Naive thymus-derived CD4-positive, alpha-beta T cell (primary cell): ENCODE results near the gene TCERG1L. TPM values are rescaled to one million over a fixed set of nuclear protein-coding genes. Genes with fewer than 3 reads are reported as not detected.

Source experiments
- ATAC-seq: fragments of 150-1000 bp; cut with Tn5 transposase; 2 replicates; pipeline ENCODE4 v1.10.0; 2021; ENCODE audit warnings: mild to moderate bottlenecking, moderate library complexity
- CTCF ChIA-PET: fragments of 350-600 bp; sonication (Branson Sonifier 250); formaldehyde crosslinking; loops from one replicate; lab custom pipeline; 2021; ENCODE audit warnings: antibody characterized with exemption; lab: Charles Lee
- POLR2A ChIA-PET: fragments of 350-600 bp; sonication (Branson Sonifier 250); formaldehyde crosslinking; loops from one replicate; lab custom pipeline; 2021; ENCODE audit warnings: antibody characterized with exemption, inconsistent platforms; lab: Charles Lee
- DNase-seq, 9 donors: peaks; one replicate each; pipeline versions ENCODE4 v3.0.0 to v3.0.0-alpha.2; 2020 to 2022; ENCODE audit warnings: mixed read lengths in 1 of 9
- H3K27ac ChIP-seq: one replicate; pipeline ENCODE4 v1.7.0; 2013; ENCODE audit warnings: mild to moderate bottlenecking, low read depth, low read length, moderate library complexity
- H3K27me3 ChIP-seq, 2 donors: one replicate each; pipeline ENCODE4 v1.7.0; 2013; ENCODE audit warnings: low read length in 2 of 2, mild to moderate bottlenecking in 2 of 2, moderate library complexity in 2 of 2; ENCODE audit not compliant: control insufficient read depth in 2 of 2, insufficient read depth in 2 of 2
- H3K36me3 ChIP-seq, 3 experiments: 1 replicate in 2 of 3; 2 replicates in 1 of 3; pipeline ENCODE4 v1.7.0; 2013; ENCODE audit warnings: low read length in 3 of 3, mild to moderate bottlenecking in 3 of 3, moderate library complexity in 1 of 3; ENCODE audit not compliant: insufficient read depth in 3 of 3, control insufficient read depth in 2 of 3
- H3K4me1 ChIP-seq, 2 donors: one replicate each; pipeline ENCODE4 v1.7.0; 2013; ENCODE audit warnings: low read length in 2 of 2, mild to moderate bottlenecking in 2 of 2, moderate library complexity in 1 of 2; ENCODE audit not compliant: control insufficient read depth in 2 of 2, insufficient read depth in 2 of 2
- H3K4me3 ChIP-seq: 2 replicates; pipeline ENCODE4 v1.7.0; 2013; ENCODE audit warnings: mild to moderate bottlenecking, low read length
- H3K9me3 ChIP-seq, 3 experiments: 1 replicate in 2 of 3; 2 replicates in 1 of 3; pipeline ENCODE4 v1.7.0; 2013; ENCODE audit warnings: low read length in 3 of 3; ENCODE audit not compliant: control insufficient read depth in 2 of 3
- H3K27ac Mint-ChIP-seq, 9 donors: one replicate each; pipeline ENCODE4 v1.8.0; 2020 to 2022; ENCODE audit warnings: mixed read lengths in 9 of 9, mild to moderate bottlenecking in 8 of 9, moderate library complexity in 5 of 9, inconsistent platforms in 2 of 9
- H3K27me3 Mint-ChIP-seq, 5 donors: one replicate each; pipeline ENCODE4 v1.8.0; 2021 to 2022; ENCODE audit warnings: mixed read lengths in 5 of 5, mild to moderate bottlenecking in 1 of 5
- H3K36me3 Mint-ChIP-seq, 5 donors: one replicate each; pipeline ENCODE4 v1.8.0; 2020 to 2022; ENCODE audit warnings: mixed read lengths in 5 of 5, mild to moderate bottlenecking in 3 of 5, inconsistent platforms in 1 of 5
- H3K4me1 Mint-ChIP-seq, 7 donors: one replicate each; pipeline ENCODE4 v1.8.0; 2020 to 2022; ENCODE audit warnings: mixed read lengths in 7 of 7, mild to moderate bottlenecking in 3 of 7, inconsistent platforms in 1 of 7
- H3K4me3 Mint-ChIP-seq, 10 donors: one replicate each; pipeline ENCODE4 v1.8.0; 2020 to 2022; ENCODE audit warnings: mild to moderate bottlenecking in 10 of 10, mixed read lengths in 10 of 10, moderate library complexity in 6 of 10, inconsistent platforms in 2 of 10
- H3K9me3 Mint-ChIP-seq, 11 donors: one replicate each; pipeline ENCODE4 v1.8.0; 2020 to 2022; ENCODE audit warnings: mixed read lengths in 11 of 11, mild to moderate bottlenecking in 4 of 11, inconsistent platforms in 1 of 11, moderate library complexity in 1 of 11
- intact Hi-C, 2 donors: fragments of 100-400 bp; cut with micrococcal nuclease; formaldehyde crosslinking; loops; one replicate each; pipeline ENCODE4 v1.15.1; 2023
- polyA plus RNA-seq, 2 donors: library from polyadenylated mRNA; unstranded; fragments of 300-500 nt; fragmentation: Illumina TruSeq; gene quantifications; one replicate each; pipeline ENCODE4 v1.2.3, GENCODE V29; 2021
- total RNA-seq, 6 experiments: library from RNA in 5 of 6; stranded (reverse) in 5 of 6; gene quantifications; 1 replicate in 5 of 6; 2 replicates in 1 of 6; pipeline ENCODE4 v1.2.3 and lab custom pipeline; 2021 to 2026

The TCERG1L gene
- total and polyA plus RNA-seq, 7 experiments from 2014 or later: 0.11 to 0.42 (median 0.39) TPM; not detected in 4

GRCh38 chr10:131082991-131083481, 228.5 kb downstream of the TCERG1L start:
- peaks cover 0 to 2% (median 0%) of the 10 kb centered on the region in 5 donors for H3K27me3 Mint-ChIP-seq
- peaks cover 0 to 1% (median 0%) of the 10 kb centered on the region in 11 donors for H3K9me3 Mint-ChIP-seq
- ChIA-PET CTCF (no interaction called here), POLR2A (no interaction called here)
- peak overlapping the region in 8 of 10 donors; percentile 33 to 80 (median 56) for H3K4me3 Mint-ChIP-seq
- Histone ChIP-seq H3K4me1 (peaks cover 0 to 38% of the 10 kb centered on the region in 2 donors), H3K27ac (no peak overlapping the region), H3K36me3 (no peaks in the 10 kb centered on the region), H3K27me3 (no peaks in the 10 kb centered on the region), H3K9me3 (no peaks in the 10 kb centered on the region), H3K4me3 (no peak overlapping the region)
- DNase-seq (no peak), ATAC-seq (no peak)
- intact Hi-C loops: loop anchor here in 1 of 2 donors (5.0 kb wide), 1 partner anchor 44 kb away; no protein-coding TSS in a partner anchor
- H3K4me1 Mint-ChIP-seq: peaks cover 13 to 62% (median 49%) of the 10 kb centered on the region in 7 donors
- H3K27ac Mint-ChIP-seq: peak overlapping the region in 5 of 9 donors; percentile 3 to 77 (median 63)
- no peaks in the 10 kb centered on the region for H3K36me3 Mint-ChIP-seq

GRCh38 chr10:131082201-131082850, 229.2 kb downstream of the TCERG1L start:
- Mint-ChIP-seq H3K27me3 (peaks cover 0 to 2% (median 0%) of the 10 kb centered on the region in 5 donors), H3K36me3 (no peaks in the 10 kb centered on the region), H3K4me3 (peak overlapping the region in 5 of 10 donors; percentile 42 to 80 (median 68)), H3K9me3 (peaks cover 0 to 1% (median 0%) of the 10 kb centered on the region in 11 donors), H3K4me1 (peaks cover 13 to 61% (median 49%) of the 10 kb centered on the region in 7 donors), H3K27ac (peak overlapping the region in 3 of 9 donors; percentile 68 to 87 (median 77))
- Histone ChIP-seq H3K27ac (no peak overlapping the region), H3K27me3 (no peaks in the 10 kb centered on the region), H3K4me1 (peaks cover 0 to 38% of the 10 kb centered on the region in 2 donors), H3K9me3 (no peaks in the 10 kb centered on the region), H3K36me3 (no peaks in the 10 kb centered on the region), H3K4me3 (no peak overlapping the region)
- intact Hi-C loops: loop anchor here in 1 of 2 donors (5.0 kb wide), 1 partner anchor 45 kb away; no protein-coding TSS in a partner anchor
- POLR2A ChIA-PET: no interaction called here
- CTCF ChIA-PET: no interaction called here
- ATAC-seq (no peak), DNase-seq (no peak)

- CTCF ChIA-PET: no interaction called here
- Mint-ChIP-seq H3K27me3 (peaks cover 0 to 2% (median 0%) of the 10 kb centered on the region in 5 donors), H3K9me3 (peaks cover 0 to 1% (median 0%) of the 10 kb centered on the region in 11 donors), H3K4me1 (peaks cover 13 to 56% (median 48%) of the 10 kb centered on the region in 7 donors), H3K27ac (peak overlapping the region; percentile 64 to 96 (median 87)), H3K36me3 (no peaks in the 10 kb centered on the region), H3K4me3 (peak overlapping the region; percentile 57 to 80 (median 68))
- no peaks in the 10 kb centered on the region for H3K9me3 ChIP-seq
- H3K4me1 ChIP-seq: peaks cover 0 to 38% of the 10 kb centered on the region in 2 donors
- POLR2A ChIA-PET: no interaction called here
- DNase-seq (no peak), ATAC-seq (no peak)
- intact Hi-C loops: loop anchor here in 1 of 2 donors (5.0 kb wide), 1 partner anchor 46 kb away; no protein-coding TSS in a partner anchor
- H3K27ac ChIP-seq: no peak overlapping the region
- no peaks in the 10 kb centered on the region for H3K36me3 ChIP-seq
- H3K27me3 ChIP-seq: no peaks in the 10 kb centered on the region
- H3K4me3 ChIP-seq: no peak overlapping the region
These were observed 229.7 kb downstream of the TCERG1L start for GRCh38 chr10:131081786-131082185.

- intact Hi-C loops: loop anchor here in 1 of 2 donors (5.0 kb wide), 1 partner anchor 46 kb away; no protein-coding TSS in a partner anchor
- peak overlapping the region; percentile 64 to 96 (median 87) for H3K27ac Mint-ChIP-seq
- peak overlapping the region; percentile 41 for H3K27ac ChIP-seq
- H3K4me3 Mint-ChIP-seq: peak overlapping the region; percentile 57 to 80 (median 68)
- DNase-seq (peak in 6 of 9 donors; percentile 15 to 58 (median 40)), ATAC-seq (peak; percentile 56)
- no peak overlapping the region for H3K4me3 ChIP-seq
- H3K36me3 Mint-ChIP-seq: no peaks in the 10 kb centered on the region
- H3K27me3 ChIP-seq: no peaks in the 10 kb centered on the region
- peaks cover 0 to 2% (median 0%) of the 10 kb centered on the region in 5 donors for H3K27me3 Mint-ChIP-seq
- CTCF ChIA-PET: no interaction called here
- H3K4me1 ChIP-seq: peaks cover 0 to 38% of the 10 kb centered on the region in 2 donors
- peaks cover 0 to 1% (median 0%) of the 10 kb centered on the region in 11 donors for H3K9me3 Mint-ChIP-seq
- H3K36me3 ChIP-seq: no peaks in the 10 kb centered on the region
- H3K9me3 ChIP-seq: no peaks in the 10 kb centered on the region
- POLR2A ChIA-PET: no interaction called here
- peaks cover 13 to 56% (median 48%) of the 10 kb centered on the region in 7 donors for H3K4me1 Mint-ChIP-seq
These were observed 230.1 kb downstream of the TCERG1L start for GRCh38 chr10:131081376-131081775.

GRCh38 chr10:131080571-131080970, 230.9 kb downstream of the TCERG1L start:
- ChIA-PET CTCF (no interaction called here), POLR2A (no interaction called here)
- Histone ChIP-seq H3K9me3 (no peaks in the 10 kb centered on the region), H3K27me3 (no peaks in the 10 kb centered on the region), H3K27ac (no peak overlapping the region), H3K4me3 (no peak overlapping the region), H3K4me1 (peaks cover 0 to 38% of the 10 kb centered on the region in 2 donors), H3K36me3 (no peaks in the 10 kb centered on the region)
- peaks cover 0 to 2% (median 0%) of the 10 kb centered on the region in 5 donors for H3K27me3 Mint-ChIP-seq
- DNase-seq: no peak
- H3K9me3 Mint-ChIP-seq: peaks cover 0 to 1% (median 0%) of the 10 kb centered on the region in 11 donors
- peak overlapping the region in 7 of 9 donors; percentile 61 to 94 (median 87) for H3K27ac Mint-ChIP-seq
- H3K4me1 Mint-ChIP-seq: peaks cover 13 to 53% (median 44%) of the 10 kb centered on the region in 7 donors
- no peaks in the 10 kb centered on the region for H3K36me3 Mint-ChIP-seq
- ATAC-seq: no peak
- intact Hi-C loops: loop anchor here in 1 of 2 donors (5.0 kb wide), 1 partner anchor 47 kb away; no protein-coding TSS in a partner anchor
- peak overlapping the region in 6 of 10 donors; percentile 33 to 80 (median 68) for H3K4me3 Mint-ChIP-seq

- intact Hi-C loops: no loop called here
- no peak for DNase-seq
These were observed 232.2 kb downstream of the TCERG1L start for GRCh38 chr10:131079314-131079713.

More at GRCh38 chr10:131079314-131079713, 232.2 kb downstream of the TCERG1L start:
- Mint-ChIP-seq H3K27ac (peak overlapping the region in 1 of 9 donors; percentile 61), H3K9me3 (peaks cover 0 to 1% (median 0%) of the 10 kb centered on the region in 11 donors), H3K36me3 (no peaks in the 10 kb centered on the region), H3K27me3 (peaks cover 0 to 2% (median 0%) of the 10 kb centered on the region in 5 donors), H3K4me3 (peak overlapping the region in 1 of 10 donors; percentile 52), H3K4me1 (peaks cover 13 to 45% (median 37%) of the 10 kb centered on the region in 7 donors)
- no peak overlapping the region for H3K27ac ChIP-seq
- H3K4me1 ChIP-seq: peaks cover 0 to 36% of the 10 kb centered on the region in 2 donors
- ATAC-seq: no peak
- POLR2A ChIA-PET: no interaction called here
- CTCF ChIA-PET: interaction anchor here (0.5 kb wide), 1 partner anchor 51 kb away, joined by 3 read pairs; no protein-coding TSS in a partner anchor
- H3K4me3 ChIP-seq: no peak overlapping the region
- no peaks in the 10 kb centered on the region for H3K9me3 ChIP-seq
- no peaks in the 10 kb centered on the region for H3K36me3 ChIP-seq
- H3K27me3 ChIP-seq: no peaks in the 10 kb centered on the region
